ENCODE measurements around the gene RGP1.

RGP1 gene

DNA sequence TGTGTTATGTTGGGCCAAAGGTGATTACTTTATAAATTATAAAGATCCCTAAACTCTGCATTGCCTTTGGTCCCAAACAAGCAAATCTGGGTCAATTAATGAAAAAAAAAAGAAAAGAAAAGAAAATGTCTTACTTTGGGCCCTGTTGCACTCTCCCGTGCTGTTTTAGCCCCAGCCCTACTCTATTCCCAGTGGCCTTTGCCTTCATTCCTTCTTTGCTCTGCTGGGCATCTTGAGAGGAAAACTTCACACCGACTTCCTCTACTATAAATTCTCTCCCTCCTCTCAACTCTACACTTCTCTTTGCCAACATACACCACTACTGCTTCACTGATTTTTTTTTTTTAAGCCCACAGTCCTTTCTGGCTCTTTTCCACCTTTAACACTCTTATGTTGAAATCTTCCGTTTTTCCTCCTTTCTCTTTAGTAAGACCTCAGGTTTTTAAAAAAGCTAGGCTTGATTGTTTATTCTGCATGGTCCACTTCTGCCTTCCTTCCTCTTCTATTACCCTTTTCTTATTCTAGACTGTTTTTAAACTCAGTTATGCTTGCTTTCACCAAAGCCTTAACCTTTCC is 9.5 kb downstream of the RGP1 start:
- H3K9ac ChIP-seq (ENCODE audit: low read depth, low read length) = no peak overlapping the region

DNA sequence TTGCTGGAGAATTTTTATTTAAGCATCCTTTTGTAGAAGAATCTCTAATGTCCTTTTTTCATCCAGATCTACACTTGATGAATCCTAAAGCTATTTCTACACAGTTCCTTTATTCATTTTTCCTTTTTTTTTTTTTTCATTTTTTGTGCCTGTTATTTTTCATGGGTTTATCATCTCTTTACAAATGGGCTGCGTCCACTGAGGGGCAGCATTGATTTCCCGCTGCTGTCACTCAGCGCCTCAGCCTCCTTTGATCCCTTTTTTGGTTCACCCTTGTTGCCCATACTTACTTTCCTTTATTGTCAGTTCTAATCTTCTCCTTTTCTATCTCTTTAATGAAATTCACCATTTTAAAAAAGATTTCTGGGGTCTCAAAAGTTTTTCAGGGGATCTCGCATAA is 10.7 kb downstream of the RGP1 start:
- peaks cover 10% of the 10 kb centered on the region; the same call in 1 of the 2 replicates for H3K4me1 ChIP-seq (ENCODE audit: control insufficient read depth, insufficient read depth, low read length)

More for the DNA sequence above, 9.5 kb downstream of the RGP1 start:
- Histone ChIP-seq H3K4me1 (ENCODE audit: control insufficient read depth, insufficient read depth, low read length) (peaks cover 10% of the 10 kb centered on the region; the same call in 1 of the 2 replicates), H3K27ac (ENCODE audit: low read depth, low read length) (no peak overlapping the region), H3K27me3 (ENCODE audit: control insufficient read depth, insufficient read depth, low read length) (no peaks in the 10 kb centered on the region), H3K36me3 (ENCODE audit: control insufficient read depth, insufficient read depth, low read length) (peaks cover 4% of the 10 kb centered on the region), H3K4me3 (ENCODE audit: low read depth, low read length) (peak overlapping the region; percentile 86), H3K9me3 (ENCODE audit: control insufficient read depth, insufficient read depth, low read length) (no peaks in the 10 kb centered on the region)

DNA sequence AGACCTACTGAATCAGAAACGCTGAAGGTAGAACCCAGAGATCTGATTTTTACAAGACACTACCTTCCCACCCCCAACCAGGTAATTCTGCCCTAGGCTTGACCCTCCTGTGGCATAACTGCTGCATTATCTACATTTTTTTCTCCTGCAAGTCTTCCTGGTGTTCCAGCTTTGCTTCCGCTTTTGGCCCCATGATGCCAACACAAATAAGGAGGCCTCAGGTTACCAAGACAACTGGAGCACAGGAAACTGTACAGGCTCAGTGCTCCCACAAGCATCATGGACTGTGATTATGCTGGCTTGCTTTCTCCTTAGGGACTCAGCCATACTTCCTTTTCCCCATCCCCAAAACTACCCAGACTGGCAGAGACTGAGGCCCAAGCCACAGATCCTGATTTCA is 11.6 kb downstream of the RGP1 start:
- H3K27ac ChIP-seq (ENCODE audit: low read depth, low read length) = no peak overlapping the region

More for the DNA sequence above, 10.7 kb downstream of the RGP1 start:
- Histone ChIP-seq H3K9me3 (ENCODE audit: control insufficient read depth, insufficient read depth, low read length) (no peaks in the 10 kb centered on the region), H3K4me3 (ENCODE audit: low read depth, low read length) (no peak overlapping the region), H3K9ac (ENCODE audit: low read depth, low read length) (no peak overlapping the region), H3K36me3 (ENCODE audit: control insufficient read depth, insufficient read depth, low read length) (no peaks in the 10 kb centered on the region), H3K27ac (ENCODE audit: low read depth, low read length) (no peak overlapping the region), H3K27me3 (ENCODE audit: control insufficient read depth, insufficient read depth, low read length) (no peaks in the 10 kb centered on the region)

DNA sequence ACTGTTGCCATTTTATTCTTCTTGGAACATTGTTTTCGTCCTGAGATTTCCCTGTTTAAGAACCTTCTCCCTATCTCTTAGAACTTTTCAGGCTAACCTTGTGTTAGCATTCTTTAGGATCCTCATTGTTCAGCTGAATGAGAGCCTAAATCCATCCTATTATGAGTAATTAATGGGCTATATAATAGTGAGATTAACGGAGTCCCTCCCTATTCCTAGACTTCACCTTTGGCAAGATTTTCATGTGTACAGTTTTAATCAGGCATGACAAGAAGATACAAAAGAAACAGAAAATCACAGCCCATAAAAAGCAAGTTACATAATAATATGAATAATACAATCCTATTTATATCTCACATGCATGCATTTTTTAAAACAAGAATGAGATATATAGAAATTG is 14.1 kb downstream of the RGP1 start:
- no peaks in the 10 kb centered on the region for H3K36me3 ChIP-seq (ENCODE audit: control insufficient read depth, insufficient read depth, low read length)
- H3K27me3 ChIP-seq (ENCODE audit: control insufficient read depth, insufficient read depth, low read length) = no peaks in the 10 kb centered on the region
- H3K4me1 ChIP-seq (ENCODE audit: control insufficient read depth, insufficient read depth, low read length) = peaks cover 6% of the 10 kb centered on the region; the same call in 1 of the 2 replicates
- H3K9me3 ChIP-seq (ENCODE audit: control insufficient read depth, insufficient read depth, low read length) = no peaks in the 10 kb centered on the region
- H3K9ac ChIP-seq (ENCODE audit: low read depth, low read length) = no peak overlapping the region
- no peak overlapping the region for H3K27ac ChIP-seq (ENCODE audit: low read depth, low read length)
- H3K4me3 ChIP-seq (ENCODE audit: low read depth, low read length) = no peak overlapping the region

More for the DNA sequence above, 11.6 kb downstream of the RGP1 start:
- no peak overlapping the region for H3K9ac ChIP-seq (ENCODE audit: low read depth, low read length)
- peaks cover 10% of the 10 kb centered on the region; the same call in 1 of the 2 replicates for H3K4me1 ChIP-seq (ENCODE audit: control insufficient read depth, insufficient read depth, low read length)
- H3K27me3 ChIP-seq (ENCODE audit: control insufficient read depth, insufficient read depth, low read length) = no peaks in the 10 kb centered on the region
- no peaks in the 10 kb centered on the region for H3K36me3 ChIP-seq (ENCODE audit: control insufficient read depth, insufficient read depth, low read length)
- H3K9me3 ChIP-seq (ENCODE audit: control insufficient read depth, insufficient read depth, low read length) = no peaks in the 10 kb centered on the region
- no peak overlapping the region for H3K4me3 ChIP-seq (ENCODE audit: low read depth, low read length)

DNA sequence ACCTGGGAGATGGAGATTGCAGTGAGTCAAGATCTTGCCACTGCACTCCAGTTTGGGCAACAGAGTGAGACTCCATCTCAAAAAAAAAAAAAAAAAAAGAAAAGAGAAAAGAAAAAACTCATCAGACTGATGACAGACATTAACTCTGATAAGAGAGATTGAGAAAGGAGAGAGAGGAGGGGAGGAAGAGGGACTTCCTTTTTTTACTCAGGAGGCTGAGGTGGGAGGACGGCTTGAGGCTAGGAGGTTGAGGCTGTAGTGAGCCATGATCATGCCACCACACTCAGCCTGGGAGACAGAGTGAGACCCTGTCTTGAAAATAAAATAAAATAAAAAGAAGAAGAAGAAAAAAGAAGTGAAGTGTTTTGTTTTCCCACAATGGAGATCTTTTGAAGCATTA is 14.7 kb downstream of the RGP1 start:
- Histone ChIP-seq H3K9me3 (ENCODE audit: control insufficient read depth, insufficient read depth, low read length) (no peaks in the 10 kb centered on the region), H3K27me3 (ENCODE audit: control insufficient read depth, insufficient read depth, low read length) (no peaks in the 10 kb centered on the region), H3K9ac (ENCODE audit: low read depth, low read length) (no peak overlapping the region), H3K4me3 (ENCODE audit: low read depth, low read length) (no peak overlapping the region), H3K27ac (ENCODE audit: low read depth, low read length) (no peak overlapping the region), H3K4me1 (ENCODE audit: control insufficient read depth, insufficient read depth, low read length) (peaks cover under 1% of the 10 kb centered on the region; the same call in 1 of the 2 replicates), H3K36me3 (ENCODE audit: control insufficient read depth, insufficient read depth, low read length) (no peaks in the 10 kb centered on the region)

DNA sequence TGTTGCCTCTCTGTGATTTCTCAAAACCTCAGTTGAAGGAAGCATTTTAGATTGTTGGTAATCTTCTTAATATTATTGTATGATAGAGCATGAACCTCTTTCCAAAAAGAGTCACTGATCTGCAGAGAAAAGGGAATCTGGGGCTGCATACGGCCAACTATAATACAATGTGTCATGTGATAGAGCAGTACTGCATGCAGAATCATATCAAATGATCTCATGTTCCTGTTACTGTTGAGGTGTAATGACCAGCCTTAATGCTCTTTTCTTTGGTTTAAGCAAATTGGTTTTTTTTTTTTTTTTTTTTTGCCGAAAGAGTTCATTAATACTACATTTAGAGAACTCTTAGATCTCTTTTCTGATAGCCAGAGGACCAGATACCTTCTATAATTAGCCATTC is 17.9 kb downstream of the RGP1 start:
- Histone ChIP-seq H3K4me3 (ENCODE audit: low read depth, low read length) (no peak overlapping the region), H3K36me3 (ENCODE audit: control insufficient read depth, insufficient read depth, low read length) (no peaks in the 10 kb centered on the region), H3K27ac (ENCODE audit: low read depth, low read length) (no peak overlapping the region), H3K27me3 (ENCODE audit: control insufficient read depth, insufficient read depth, low read length) (no peaks in the 10 kb centered on the region), H3K9me3 (ENCODE audit: control insufficient read depth, insufficient read depth, low read length) (no peaks in the 10 kb centered on the region), H3K9ac (ENCODE audit: low read depth, low read length) (no peak overlapping the region), H3K4me1 (ENCODE audit: control insufficient read depth, insufficient read depth, low read length) (no peaks in the 10 kb centered on the region; the same call in 1 of the 2 replicates)

DNA sequence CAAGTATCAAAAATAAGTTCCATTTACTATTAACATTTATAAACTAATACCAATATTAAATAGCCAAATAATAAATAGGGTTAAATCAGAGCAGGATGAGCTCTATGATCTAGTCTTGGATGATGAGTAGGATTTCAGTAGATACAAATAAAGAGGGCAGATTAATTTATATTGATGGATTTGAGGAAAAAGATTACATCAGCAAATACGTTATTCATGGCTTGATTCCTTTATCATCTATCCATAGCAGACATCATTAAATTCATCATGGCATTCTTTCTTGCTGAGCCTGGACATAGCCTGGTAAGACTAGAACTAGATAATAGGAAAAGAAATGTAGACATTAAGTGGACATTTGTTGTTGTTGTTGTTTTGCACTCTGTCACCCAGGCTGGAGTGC is 18.4 kb downstream of the RGP1 start:
- Histone ChIP-seq H3K4me3 (ENCODE audit: low read depth, low read length) (no peak overlapping the region), H3K27me3 (ENCODE audit: control insufficient read depth, insufficient read depth, low read length) (no peaks in the 10 kb centered on the region), H3K36me3 (ENCODE audit: control insufficient read depth, insufficient read depth, low read length) (no peaks in the 10 kb centered on the region), H3K9me3 (ENCODE audit: control insufficient read depth, insufficient read depth, low read length) (no peaks in the 10 kb centered on the region), H3K27ac (ENCODE audit: low read depth, low read length) (no peak overlapping the region), H3K9ac (ENCODE audit: low read depth, low read length) (no peak overlapping the region), H3K4me1 (ENCODE audit: control insufficient read depth, insufficient read depth, low read length) (no peaks in the 10 kb centered on the region; the same call in 1 of the 2 replicates)

DNA sequence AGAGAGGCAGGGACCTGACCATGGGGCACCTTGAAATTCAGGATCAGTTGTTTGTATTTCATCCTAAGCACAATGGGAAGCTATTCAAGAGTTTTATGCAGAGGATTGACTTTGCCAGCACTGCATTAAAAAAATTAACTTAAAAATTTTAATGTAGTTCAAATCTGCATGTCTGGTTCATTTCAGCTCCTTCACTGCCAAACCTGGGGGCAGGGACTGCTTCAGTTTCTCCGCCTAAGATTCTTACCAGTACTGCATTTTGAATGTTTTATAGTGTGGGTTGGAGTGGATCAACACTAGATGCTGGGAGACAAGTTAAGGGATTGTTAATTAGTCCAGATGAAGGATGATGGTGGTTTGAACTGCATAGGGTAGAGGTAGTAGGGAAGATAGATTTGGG is 20.7 kb downstream of the RGP1 start:
- no peak overlapping the region for H3K4me3 ChIP-seq (ENCODE audit: low read depth, low read length)
- H3K9me3 ChIP-seq (ENCODE audit: control insufficient read depth, insufficient read depth, low read length) = no peaks in the 10 kb centered on the region
- H3K4me1 ChIP-seq (ENCODE audit: control insufficient read depth, insufficient read depth, low read length) = peaks cover under 1% of the 10 kb centered on the region; the same call in 1 of the 2 replicates
- no peak overlapping the region for H3K27ac ChIP-seq (ENCODE audit: low read depth, low read length)
- no peaks in the 10 kb centered on the region for H3K36me3 ChIP-seq (ENCODE audit: control insufficient read depth, insufficient read depth, low read length)
- no peaks in the 10 kb centered on the region for H3K27me3 ChIP-seq (ENCODE audit: control insufficient read depth, insufficient read depth, low read length)
- H3K9ac ChIP-seq (ENCODE audit: low read depth, low read length) = no peak overlapping the region

DNA sequence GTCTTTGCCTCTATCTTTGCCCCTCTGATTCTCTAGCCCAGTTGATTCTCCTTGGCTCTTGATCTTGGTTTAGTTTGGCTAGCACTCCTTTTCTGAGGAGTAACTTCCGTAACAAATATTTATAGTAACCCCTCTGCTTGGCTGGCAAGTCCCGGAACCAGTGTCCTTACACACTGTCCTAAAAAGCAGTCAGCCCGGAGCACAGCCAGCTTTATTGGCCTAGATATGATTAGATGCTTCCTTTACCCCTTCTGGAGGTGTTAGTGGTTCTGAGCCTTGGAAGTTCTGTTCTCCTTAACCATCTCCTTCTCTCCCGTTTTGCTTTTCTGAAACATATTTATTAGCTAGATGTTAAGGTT is 22.0 kb downstream of the RGP1 start:
- Histone ChIP-seq H3K27ac (ENCODE audit: low read depth, low read length) (no peak overlapping the region), H3K27me3 (ENCODE audit: control insufficient read depth, insufficient read depth, low read length) (no peaks in the 10 kb centered on the region), H3K9ac (ENCODE audit: low read depth, low read length) (no peak overlapping the region), H3K4me1 (ENCODE audit: control insufficient read depth, insufficient read depth, low read length) (peaks cover 13% of the 10 kb centered on the region), H3K4me3 (ENCODE audit: low read depth, low read length) (no peak overlapping the region), H3K36me3 (ENCODE audit: control insufficient read depth, insufficient read depth, low read length) (no peaks in the 10 kb centered on the region), H3K9me3 (ENCODE audit: control insufficient read depth, insufficient read depth, low read length) (no peaks in the 10 kb centered on the region)

DNA sequence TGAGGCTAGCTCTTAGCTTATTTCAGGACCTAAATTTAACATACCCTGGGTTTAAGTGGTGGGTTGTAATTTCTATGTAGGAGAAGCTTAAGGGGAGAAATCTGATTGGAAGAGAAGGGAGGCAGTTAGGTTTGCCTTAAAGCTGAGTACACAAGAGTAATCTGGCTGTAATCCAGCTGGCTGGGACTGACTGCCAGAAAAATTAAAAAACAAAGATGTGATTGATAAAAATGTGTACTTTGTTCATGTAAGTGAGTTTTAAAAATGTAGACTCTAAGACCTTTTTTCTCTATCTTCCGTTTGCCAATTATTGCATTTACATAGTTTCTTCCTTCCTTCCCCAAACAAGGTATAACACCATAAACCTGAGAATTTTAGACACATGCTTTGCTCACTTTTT is 22.4 kb downstream of the RGP1 start:
- no peak overlapping the region for H3K9ac ChIP-seq (ENCODE audit: low read depth, low read length)

DNA sequence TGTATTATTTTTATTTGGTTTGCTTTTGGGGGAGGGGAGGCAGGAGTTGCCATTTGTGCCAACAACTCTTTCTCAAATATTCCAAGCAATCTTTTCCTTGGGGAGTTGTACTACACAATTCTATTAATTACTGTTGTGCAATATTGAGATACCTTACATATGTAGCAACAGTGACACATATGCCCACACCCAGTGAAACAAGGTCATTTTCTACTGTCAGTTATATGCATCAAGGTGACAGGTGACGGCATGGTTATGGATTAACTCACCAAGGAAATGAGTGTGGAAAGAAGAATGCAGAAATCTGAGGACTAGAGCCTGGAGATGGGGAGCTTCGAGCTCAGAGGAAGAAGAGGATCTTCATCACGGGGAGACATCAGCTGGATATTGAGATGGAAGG is 22.9 kb downstream of the RGP1 start:
- Histone ChIP-seq H3K9me3 (ENCODE audit: control insufficient read depth, insufficient read depth, low read length) (no peaks in the 10 kb centered on the region), H3K4me1 (ENCODE audit: control insufficient read depth, insufficient read depth, low read length) (peaks cover 15% of the 10 kb centered on the region), H3K9ac (ENCODE audit: low read depth, low read length) (no peak overlapping the region), H3K27ac (ENCODE audit: low read depth, low read length) (no peak overlapping the region), H3K4me3 (ENCODE audit: low read depth, low read length) (no peak overlapping the region), H3K36me3 (ENCODE audit: control insufficient read depth, insufficient read depth, low read length) (no peaks in the 10 kb centered on the region), H3K27me3 (ENCODE audit: control insufficient read depth, insufficient read depth, low read length) (no peaks in the 10 kb centered on the region)

More for the DNA sequence above, 22.4 kb downstream of the RGP1 start:
- Histone ChIP-seq H3K27ac (ENCODE audit: low read depth, low read length) (no peak overlapping the region), H3K27me3 (ENCODE audit: control insufficient read depth, insufficient read depth, low read length) (no peaks in the 10 kb centered on the region), H3K4me3 (ENCODE audit: low read depth, low read length) (no peak overlapping the region), H3K36me3 (ENCODE audit: control insufficient read depth, insufficient read depth, low read length) (no peaks in the 10 kb centered on the region), H3K9me3 (ENCODE audit: control insufficient read depth, insufficient read depth, low read length) (no peaks in the 10 kb centered on the region), H3K4me1 (ENCODE audit: control insufficient read depth, insufficient read depth, low read length) (peaks cover 15% of the 10 kb centered on the region)

Measured in HUES48 (cell line).